Brain pericyte (primary cell): Measurements from ENCODE around the gene IL1RAPL1.
A peak's percentile ranks its signal among the peaks of the same experiment; 100 is the strongest.

Experiments used
- DNase-seq: peaks from one replicate; pipeline ENCODE4 v3.0.0-alpha.2; 2012; ENCODE audit warnings: low read depth, low spot score

IL1RAPL1 gene

GRCh38 chrX:29419774-29420553, 832.7 kb downstream of the IL1RAPL1 start:
- DNase-seq: no peak

GRCh38 chrX:29422034-29422433, 834.8 kb downstream of the IL1RAPL1 start:
- no peak for DNase-seq

- DNase-seq: no peak
These were observed 844.6 kb downstream of the IL1RAPL1 start for GRCh38 chrX:29431895-29432294.

- DNase-seq: no peak
These were observed 845.3 kb downstream of the IL1RAPL1 start for GRCh38 chrX:29432534-29432933.

GRCh38 chrX:29434939-29435338, 847.7 kb downstream of the IL1RAPL1 start:
- DNase-seq: no peak

GRCh38 chrX:29435396-29435795, 848.1 kb downstream of the IL1RAPL1 start:
- DNase-seq: no peak

- DNase-seq: peak; percentile 2
These were observed 860.6 kb downstream of the IL1RAPL1 start for GRCh38 chrX:29447867-29448266.

- DNase-seq: no peak
These were observed 866.1 kb downstream of the IL1RAPL1 start for GRCh38 chrX:29453333-29453732.

GRCh38 chrX:29455702-29456101, 868.5 kb downstream of the IL1RAPL1 start:
- no peak for DNase-seq

GRCh38 chrX:29461039-29461438, 873.8 kb downstream of the IL1RAPL1 start:
- no peak for DNase-seq

- DNase-seq: no peak
These were observed 879.2 kb downstream of the IL1RAPL1 start for GRCh38 chrX:29466456-29466855.

GRCh38 chrX:29468911-29469494, 881.8 kb downstream of the IL1RAPL1 start:
- DNase-seq: no peak

- no peak for DNase-seq
These were observed 882.8 kb downstream of the IL1RAPL1 start for GRCh38 chrX:29470030-29470429.

GRCh38 chrX:29471829-29472228, 884.6 kb downstream of the IL1RAPL1 start:
- no peak for DNase-seq

- DNase-seq: no peak
These were observed 890.6 kb downstream of the IL1RAPL1 start for GRCh38 chrX:29477878-29478277.

- no peak for DNase-seq
These were observed 891.3 kb downstream of the IL1RAPL1 start for GRCh38 chrX:29478336-29479069.

- no peak for DNase-seq
These were observed 900.0 kb downstream of the IL1RAPL1 start for GRCh38 chrX:29487214-29487613.

GRCh38 chrX:29487714-29488113, 900.5 kb downstream of the IL1RAPL1 start:
- DNase-seq: no peak

- DNase-seq: no peak
These were observed 901.7 kb downstream of the IL1RAPL1 start for GRCh38 chrX:29488919-29489318.

- DNase-seq: no peak
These were observed 903.4 kb downstream of the IL1RAPL1 start for GRCh38 chrX:29490606-29491005.

- DNase-seq: no peak
These were observed 904.4 kb downstream of the IL1RAPL1 start for GRCh38 chrX:29491659-29492058.

- DNase-seq: no peak
These were observed 909.5 kb downstream of the IL1RAPL1 start for GRCh38 chrX:29496636-29497180.
